Activated CD8-positive, alpha-beta T cell treated with anti-CD3 and anti-CD28 coated beads for 36 hours (primary cell): ENCODE results near the gene LYVE1. TPM values are rescaled to one million over a fixed set of nuclear protein-coding genes. Genes with fewer than 3 reads are reported as not detected.
"Not testable (repeated sequence)": the region's sequence is repeated elsewhere in the genome, so short reads cannot be mapped to it uniquely, and the experiment has no call there.

Experiments used
- ATAC-seq: fragments of 200-7000 bp; cut with Tn5 transposase; one replicate; pipeline ENCODE4 v1.10.0; 2021; ENCODE audit warnings: mild to moderate bottlenecking, moderate library complexity
- CTCF ChIA-PET: fragments of 350-600 bp; sonication (Branson Sonifier 250); formaldehyde crosslinking; loops from one replicate; lab custom pipeline; 2021; ENCODE audit warnings: antibody characterized with exemption; lab: Charles Lee
- POLR2A ChIA-PET: fragments of 350-600 bp; sonication (Branson Sonifier 250); formaldehyde crosslinking; loops from one replicate; lab custom pipeline; 2021; ENCODE audit warnings: antibody characterized with exemption; lab: Charles Lee
- DNase-seq: peaks from one replicate; pipeline ENCODE4 v3.0.0-alpha.2; 2020
- H3K27ac Mint-ChIP-seq: one replicate; pipeline ENCODE4 v1.8.0; 2021; ENCODE audit warnings: mild to moderate bottlenecking, mixed read lengths
- H3K27me3 Mint-ChIP-seq: one replicate; pipeline ENCODE4 v1.8.0; 2021; ENCODE audit warnings: mixed read lengths
- H3K36me3 Mint-ChIP-seq: one replicate; pipeline ENCODE4 v1.8.0; 2021; ENCODE audit warnings: low read depth, mixed read lengths
- H3K4me1 Mint-ChIP-seq: one replicate; pipeline ENCODE4 v1.8.0; 2021; ENCODE audit warnings: low read depth, mixed read lengths
- H3K4me3 Mint-ChIP-seq: one replicate; pipeline ENCODE4 v1.8.0; 2021; ENCODE audit warnings: mild to moderate bottlenecking, moderate library complexity, mixed read lengths
- H3K9me3 Mint-ChIP-seq: one replicate; pipeline ENCODE4 v1.8.0; 2021; ENCODE audit warnings: mixed read lengths
- intact Hi-C: fragments of 100-400 bp; cut with micrococcal nuclease; formaldehyde crosslinking; loops from one replicate; pipeline ENCODE4 v1.10.0; 2022
- total RNA-seq, 2 experiments: library from RNA; stranded (reverse); gene quantifications; one replicate each; pipeline ENCODE4 v1.2.3, GENCODE V29; 2021
- TF ChIP-seq, protein P1 (sequence below): fragments of 200-600 bp; IDR thresholded peaks from one replicate; pipeline ENCODE4 v1.8.0; 2022; ENCODE audit warnings: antibody characterized with exemption, mild to moderate bottlenecking

LYVE1 gene
- total RNA-seq, 2 experiments from 2014 or later: not detected

DNA sequence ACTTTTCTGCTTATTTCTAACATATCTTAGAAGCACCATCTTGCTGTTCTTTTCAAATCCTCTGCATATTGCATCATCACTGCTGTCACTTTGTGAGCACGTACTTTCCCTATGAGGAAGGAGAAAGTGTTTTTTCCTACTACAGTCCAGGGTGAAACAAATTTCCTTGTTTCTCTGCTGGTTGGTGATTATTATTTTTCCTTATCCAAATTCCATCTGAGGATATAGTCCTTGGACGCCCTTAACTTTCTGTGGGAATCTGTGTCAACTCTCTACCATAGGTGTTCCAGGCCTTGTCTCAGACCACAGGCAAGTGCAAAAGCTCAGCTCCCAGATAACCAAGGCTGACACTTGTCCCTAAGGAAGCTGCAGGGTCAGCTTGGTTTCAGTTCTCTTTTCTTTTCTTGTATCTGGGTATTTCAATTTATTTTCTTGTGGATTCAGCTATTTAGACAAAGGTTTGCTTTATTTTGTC, 29.4 kb upstream of the LYVE1 start:
- H3K36me3 Mint-ChIP-seq: no peaks in the 10 kb centered on the region
- DNase-seq: no peak
- H3K9me3 Mint-ChIP-seq: no peaks in the 10 kb centered on the region
- no peaks in the 10 kb centered on the region for H3K4me1 Mint-ChIP-seq
- intact Hi-C loops: no loop called here
- peaks cover 5% of the 10 kb centered on the region for H3K27me3 Mint-ChIP-seq
- ATAC-seq: no peak
- TF ChIP-seq, protein P1, sequence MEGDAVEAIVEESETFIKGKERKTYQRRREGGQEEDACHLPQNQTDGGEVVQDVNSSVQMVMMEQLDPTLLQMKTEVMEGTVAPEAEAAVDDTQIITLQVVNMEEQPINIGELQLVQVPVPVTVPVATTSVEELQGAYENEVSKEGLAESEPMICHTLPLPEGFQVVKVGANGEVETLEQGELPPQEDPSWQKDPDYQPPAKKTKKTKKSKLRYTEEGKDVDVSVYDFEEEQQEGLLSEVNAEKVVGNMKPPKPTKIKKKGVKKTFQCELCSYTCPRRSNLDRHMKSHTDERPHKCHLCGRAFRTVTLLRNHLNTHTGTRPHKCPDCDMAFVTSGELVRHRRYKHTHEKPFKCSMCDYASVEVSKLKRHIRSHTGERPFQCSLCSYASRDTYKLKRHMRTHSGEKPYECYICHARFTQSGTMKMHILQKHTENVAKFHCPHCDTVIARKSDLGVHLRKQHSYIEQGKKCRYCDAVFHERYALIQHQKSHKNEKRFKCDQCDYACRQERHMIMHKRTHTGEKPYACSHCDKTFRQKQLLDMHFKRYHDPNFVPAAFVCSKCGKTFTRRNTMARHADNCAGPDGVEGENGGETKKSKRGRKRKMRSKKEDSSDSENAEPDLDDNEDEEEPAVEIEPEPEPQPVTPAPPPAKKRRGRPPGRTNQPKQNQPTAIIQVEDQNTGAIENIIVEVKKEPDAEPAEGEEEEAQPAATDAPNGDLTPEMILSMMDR: no peak
- CTCF ChIA-PET: interaction anchor here (1.5 kb wide), 1 partner anchor 57 kb away, joined by 6 read pairs; the partner anchor contains the start of gene RNF141
- H3K27ac Mint-ChIP-seq: no peak overlapping the region
- no peak overlapping the region for H3K4me3 Mint-ChIP-seq
- POLR2A ChIA-PET: interaction anchor here (1.0 kb wide), 1 partner anchor 26 kb away, joined by 3 read pairs; no protein-coding TSS in a partner anchor

DNA sequence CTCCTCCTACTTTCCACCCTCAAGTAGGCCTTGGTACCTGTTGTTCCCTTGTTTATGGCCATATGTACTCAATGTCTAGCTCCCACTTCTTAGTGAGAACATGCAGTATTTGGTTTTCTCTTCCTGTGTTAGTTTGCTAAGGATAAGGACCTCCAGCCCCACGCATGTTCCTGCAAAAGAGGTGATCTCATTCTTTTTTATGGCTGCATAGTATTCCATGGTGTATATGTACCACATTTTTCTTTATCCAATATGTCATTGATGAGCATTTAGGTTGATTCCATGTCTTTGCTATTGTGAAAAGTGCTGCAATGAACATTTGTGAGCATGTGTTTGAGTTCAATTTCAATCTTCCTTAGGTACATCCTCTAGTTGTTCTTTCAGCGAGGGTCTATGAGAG, 27.4 kb upstream of the LYVE1 start:
- H3K27ac Mint-ChIP-seq, H3K9me3 Mint-ChIP-seq, H3K4me1 Mint-ChIP-seq, H3K36me3 Mint-ChIP-seq, DNase-seq, intact Hi-C loops, H3K4me3 Mint-ChIP-seq, H3K27me3 Mint-ChIP-seq, POLR2A ChIA-PET, ATAC-seq, CTCF ChIA-PET: not testable (repeated sequence)

DNA sequence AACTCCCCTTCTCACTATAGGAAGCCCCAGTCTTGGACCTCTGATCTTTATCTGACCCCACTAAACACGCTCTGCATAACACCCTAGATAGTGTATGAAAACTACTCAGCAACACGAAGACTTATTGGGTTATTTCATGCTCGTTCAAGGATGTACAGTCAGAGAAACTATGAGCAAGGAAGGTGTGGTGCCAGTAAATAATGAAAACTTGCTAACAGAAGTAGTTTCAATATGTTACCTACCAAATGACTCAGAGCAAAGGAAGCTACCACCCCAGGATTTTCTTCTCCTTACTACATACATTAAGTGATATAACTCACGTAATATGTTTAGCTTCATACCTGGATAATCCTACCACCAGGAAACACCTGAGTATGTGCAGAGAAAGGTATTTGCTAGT, 25.9 kb upstream of the LYVE1 start:
- POLR2A ChIA-PET: interaction anchor here (0.5 kb wide), 1 partner anchor 43 kb away, joined by 3 read pairs; no protein-coding TSS in a partner anchor

DNA sequence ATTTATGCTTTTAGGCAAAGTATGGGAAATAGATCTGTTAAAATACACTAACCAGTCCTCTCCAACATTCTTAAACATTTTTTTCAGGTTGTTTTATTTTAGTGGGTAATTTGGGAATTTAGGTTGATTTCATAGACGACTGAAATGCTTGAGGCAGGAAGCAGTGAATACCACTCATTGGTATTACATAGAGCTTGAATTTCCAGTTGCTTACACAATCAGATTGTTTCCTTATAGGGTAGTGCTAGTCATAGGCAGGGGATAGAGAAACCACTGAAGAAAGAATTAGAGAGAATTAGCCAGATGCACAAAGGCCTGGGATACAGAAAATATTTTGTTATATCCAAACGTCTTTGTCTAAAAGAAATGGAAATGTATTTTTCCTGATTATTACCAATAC, 23.9 kb upstream of the LYVE1 start:
- ATAC-seq (no peak), DNase-seq (no peak)
- Mint-ChIP-seq H3K36me3 (no peaks in the 10 kb centered on the region), H3K4me3 (no peak overlapping the region), H3K27me3 (peaks cover 5% of the 10 kb centered on the region), H3K9me3 (no peaks in the 10 kb centered on the region), H3K4me1 (no peaks in the 10 kb centered on the region), H3K27ac (no peak overlapping the region)
- ChIA-PET POLR2A (no interaction called here), CTCF (interaction anchor here (1.0 kb wide), 1 partner anchor 52 kb away, joined by 3 read pairs; the partner anchor contains the start of gene RNF141)
- TF ChIP-seq, protein P1: no peak
- intact Hi-C loops: no loop called here

More for the DNA sequence above, 25.9 kb upstream of the LYVE1 start:
- Mint-ChIP-seq H3K27me3 (peaks cover 5% of the 10 kb centered on the region), H3K9me3 (no peaks in the 10 kb centered on the region), H3K4me3 (no peak overlapping the region), H3K27ac (no peak overlapping the region), H3K36me3 (no peaks in the 10 kb centered on the region), H3K4me1 (no peaks in the 10 kb centered on the region)
- peak; percentile 47 for ATAC-seq
- TF ChIP-seq, protein P1: no peak
- intact Hi-C loops: no loop called here
- DNase-seq: no peak
- CTCF ChIA-PET: interaction anchor here (1.0 kb wide), 1 partner anchor 54 kb away, joined by 3 read pairs; the partner anchor contains the start of gene RNF141

DNA sequence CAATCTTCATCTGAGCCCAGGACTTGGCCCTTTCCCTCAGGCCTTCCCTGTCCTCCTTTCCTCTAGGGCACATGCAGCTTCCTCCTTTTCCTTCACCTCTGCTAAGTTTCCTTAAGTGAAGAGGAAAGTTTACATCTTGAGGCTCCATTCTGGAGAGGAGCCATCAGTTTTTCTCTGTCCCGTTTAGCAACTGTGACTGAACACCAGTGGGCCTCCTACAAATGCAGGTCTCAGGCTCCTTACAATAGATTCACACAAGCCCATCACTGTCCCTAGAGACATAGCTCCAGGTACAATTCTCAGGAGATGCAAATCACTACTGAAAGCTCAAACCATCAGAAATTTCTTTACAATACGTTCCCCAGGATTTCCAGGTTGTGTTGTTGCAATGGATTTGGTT, 23.3 kb upstream of the LYVE1 start:
- no peaks in the 10 kb centered on the region for H3K9me3 Mint-ChIP-seq
- no peaks in the 10 kb centered on the region for H3K36me3 Mint-ChIP-seq
- peaks cover 5% of the 10 kb centered on the region for H3K27me3 Mint-ChIP-seq
- ATAC-seq (no peak), DNase-seq (no peak)
- H3K4me1 Mint-ChIP-seq: no peaks in the 10 kb centered on the region
- H3K4me3 Mint-ChIP-seq: no peak overlapping the region
- no peak overlapping the region for H3K27ac Mint-ChIP-seq
- ChIA-PET CTCF (interaction anchor here (1.0 kb wide), 1 partner anchor 51 kb away, joined by 3 read pairs; the partner anchor contains the start of gene RNF141), POLR2A (interaction anchor here (0.7 kb wide), 1 partner anchor 20 kb away, joined by 3 read pairs; no protein-coding TSS in a partner anchor)
- intact Hi-C loops: no loop called here
- TF ChIP-seq, protein P1: no peak
